ENCODE data around the gene DIS3L2. TPM values are rescaled to one million over a fixed set of nuclear protein-coding genes. Genes with fewer than 3 reads are reported as not detected.

Gene DIS3L2
- total RNA-seq, 1 donor from 2014 or later = 24.0 TPM

- peaks cover 11% of the 10 kb centered on the region for H3K36me3 Mint-ChIP-seq (ENCODE audit: low read depth, unreplicated experiment)
- no peak overlapping the region for H3K4me2 ChIP-seq (ENCODE audit: low read length)
- H3K79me2 ChIP-seq (ENCODE audit: insufficient read depth, low read length) = no peaks in the 10 kb centered on the region
- no peaks in the 10 kb centered on the region for H3K9me3 ChIP-seq (ENCODE audit: insufficient read depth, low read depth, low read length)
- TF ChIP-seq EZH2 (IDR thresholded peaks at IDR 0.05; ENCODE audit: insufficient read depth, low read length) = no peak
- H3K27me3 Mint-ChIP-seq (ENCODE audit: low read depth, unreplicated experiment) = no peaks in the 10 kb centered on the region
- no peaks in the 10 kb centered on the region for H3K27me3 ChIP-seq (ENCODE audit: insufficient read depth, low read length)
- no peak overlapping the region for H3K27ac ChIP-seq (ENCODE audit: low read depth, low read length)
- no peaks in the 10 kb centered on the region for H3K9me3 Mint-ChIP-seq (ENCODE audit: unreplicated experiment)
- FAIRE-seq (no peak), DNase-seq (ENCODE audit: low read depth) (no peak)
- no peak overlapping the region for H3K9ac ChIP-seq (ENCODE audit: low read length)
- H4K20me1 ChIP-seq (ENCODE audit: insufficient read depth, low read length) = peaks cover 14% of the 10 kb centered on the region
- no peak overlapping the region for H3K27ac Mint-ChIP-seq (ENCODE audit: unreplicated experiment)
- H3K4me3 ChIP-seq (ENCODE audit: insufficient read depth, low read depth, low read length) = no peak overlapping the region
- H3K4me1 Mint-ChIP-seq (ENCODE audit: low read depth, unreplicated experiment) = peaks cover 16% of the 10 kb centered on the region
- no peaks in the 10 kb centered on the region for H3K36me3 ChIP-seq (ENCODE audit: insufficient read depth, low read length)
- H2AFZ ChIP-seq (ENCODE audit: low read depth, low read length) = no peak overlapping the region
- no peak overlapping the region for H3K4me3 Mint-ChIP-seq (ENCODE audit: unreplicated experiment)
- peaks cover 3% of the 10 kb centered on the region for H3K4me1 ChIP-seq (ENCODE audit: insufficient read depth, low read length)
These were observed 257.4 kb downstream of the DIS3L2 start for GRCh38 chr2:232218778-232219495.

GRCh38 chr2:232219496-232219870 lies 258.0 kb downstream of the DIS3L2 start:
- Mint-ChIP-seq H3K9me3 (ENCODE audit: unreplicated experiment) (no peaks in the 10 kb centered on the region), H3K27ac (ENCODE audit: unreplicated experiment) (no peak overlapping the region), H3K27me3 (ENCODE audit: low read depth, unreplicated experiment) (no peaks in the 10 kb centered on the region), H3K4me3 (ENCODE audit: unreplicated experiment) (no peak overlapping the region), H3K4me1 (ENCODE audit: low read depth, unreplicated experiment) (peaks cover 10% of the 10 kb centered on the region), H3K36me3 (ENCODE audit: low read depth, unreplicated experiment) (peaks cover 11% of the 10 kb centered on the region)
- Histone ChIP-seq H3K27me3 (ENCODE audit: insufficient read depth, low read length) (no peaks in the 10 kb centered on the region), H4K20me1 (ENCODE audit: insufficient read depth, low read length) (peaks cover 14% of the 10 kb centered on the region), H3K9ac (ENCODE audit: low read length) (no peak overlapping the region), H3K36me3 (ENCODE audit: insufficient read depth, low read length) (no peaks in the 10 kb centered on the region), H3K27ac (ENCODE audit: low read depth, low read length) (no peak overlapping the region), H2AFZ (ENCODE audit: low read depth, low read length) (no peak overlapping the region), H3K79me2 (ENCODE audit: insufficient read depth, low read length) (no peaks in the 10 kb centered on the region), H3K4me2 (ENCODE audit: low read length) (no peak overlapping the region), H3K4me1 (ENCODE audit: insufficient read depth, low read length) (peaks cover under 1% of the 10 kb centered on the region), H3K4me3 (ENCODE audit: insufficient read depth, low read depth, low read length) (no peak overlapping the region), H3K9me3 (ENCODE audit: insufficient read depth, low read depth, low read length) (no peaks in the 10 kb centered on the region)
- no peak for DNase-seq (ENCODE audit: low read depth)
- no peak for FAIRE-seq
- no peak for TF ChIP-seq EZH2 (IDR thresholded peaks at IDR 0.05; ENCODE audit: insufficient read depth, low read length)
- TF ChIP-seq CTCF (IDR thresholded peaks at IDR 0.05; ENCODE audit: insufficient read depth, low read depth, low read length) = no peak

- H3K4me1 Mint-ChIP-seq (ENCODE audit: low read depth, unreplicated experiment) = peaks cover 6% of the 10 kb centered on the region
- H4K20me1 ChIP-seq (ENCODE audit: insufficient read depth, low read length) = peaks cover 13% of the 10 kb centered on the region
- H3K79me2 ChIP-seq (ENCODE audit: insufficient read depth, low read length) = no peaks in the 10 kb centered on the region
- H3K9me3 Mint-ChIP-seq (ENCODE audit: unreplicated experiment) = no peaks in the 10 kb centered on the region
- no peak overlapping the region for H3K27ac ChIP-seq (ENCODE audit: low read depth, low read length)
- H3K27ac Mint-ChIP-seq (ENCODE audit: unreplicated experiment) = no peak overlapping the region
- H3K4me3 ChIP-seq (ENCODE audit: insufficient read depth, low read depth, low read length) = no peak overlapping the region
- no peak overlapping the region for H3K4me2 ChIP-seq (ENCODE audit: low read length)
- no peaks in the 10 kb centered on the region for H3K9me3 ChIP-seq (ENCODE audit: insufficient read depth, low read depth, low read length)
- H2AFZ ChIP-seq (ENCODE audit: low read depth, low read length) = no peak overlapping the region
- TF ChIP-seq CTCF (IDR thresholded peaks at IDR 0.05; ENCODE audit: insufficient read depth, low read depth, low read length) (no peak), EZH2 (IDR thresholded peaks at IDR 0.05; ENCODE audit: insufficient read depth, low read length) (no peak)
- H3K9ac ChIP-seq (ENCODE audit: low read length) = no peak overlapping the region
- no peaks in the 10 kb centered on the region for H3K4me1 ChIP-seq (ENCODE audit: insufficient read depth, low read length)
- no peaks in the 10 kb centered on the region for H3K27me3 Mint-ChIP-seq (ENCODE audit: low read depth, unreplicated experiment)
- H3K27me3 ChIP-seq (ENCODE audit: insufficient read depth, low read length) = no peaks in the 10 kb centered on the region
- FAIRE-seq = no peak
- H3K4me3 Mint-ChIP-seq (ENCODE audit: unreplicated experiment) = no peak overlapping the region
- no peaks in the 10 kb centered on the region for H3K36me3 ChIP-seq (ENCODE audit: insufficient read depth, low read length)
- no peak for DNase-seq (ENCODE audit: low read depth)
- peaks cover 11% of the 10 kb centered on the region for H3K36me3 Mint-ChIP-seq (ENCODE audit: low read depth, unreplicated experiment)
These were observed 258.4 kb downstream of the DIS3L2 start for GRCh38 chr2:232219932-232220331.
